Osteocyte (in vitro differentiated cells): ENCODE results near the gene RAP1GDS1. TPM values are rescaled to one million over a fixed set of nuclear protein-coding genes. Genes with fewer than 3 reads are reported as not detected.

Experiments used
- DNase-seq: peaks from one replicate; pipeline ENCODE4 v3.0.0; 2021; ENCODE audit warnings: mixed read lengths; ENCODE audit not compliant: unreplicated experiment; ENCODE audit errors: extremely low spot score
- H3K27ac Mint-ChIP-seq: one replicate; pipeline ENCODE4 v1.8.0; 2021; ENCODE audit warnings: mild to moderate bottlenecking, mixed read lengths; ENCODE audit not compliant: unreplicated experiment
- H3K27me3 Mint-ChIP-seq: one replicate; pipeline ENCODE4 v1.8.0; 2021; ENCODE audit warnings: mixed read lengths; ENCODE audit not compliant: unreplicated experiment
- H3K36me3 Mint-ChIP-seq: one replicate; pipeline ENCODE4 v1.8.0; 2021; ENCODE audit warnings: mixed read lengths; ENCODE audit not compliant: unreplicated experiment
- H3K4me1 Mint-ChIP-seq: one replicate; pipeline ENCODE4 v1.8.0; 2021; ENCODE audit warnings: mixed read lengths; ENCODE audit not compliant: unreplicated experiment
- H3K4me3 Mint-ChIP-seq: one replicate; pipeline ENCODE4 v1.8.0; 2021; ENCODE audit warnings: mild to moderate bottlenecking, moderate library complexity, mixed read lengths; ENCODE audit not compliant: unreplicated experiment
- H3K9me3 Mint-ChIP-seq: one replicate; pipeline ENCODE4 v1.8.0; 2021; ENCODE audit warnings: mixed read lengths; ENCODE audit not compliant: unreplicated experiment
- total RNA-seq: library from RNA; stranded (reverse); gene quantifications from 2 replicates; pipeline ENCODE4 v1.2.1, GENCODE V29; 2021
- TF ChIP-seq, protein P1 (sequence below): fragments of 200-600 bp; sonication (generic); IDR thresholded peaks from 2 replicates; pipeline ENCODE4 v1.5.0; 2021; ENCODE audit warnings: antibody characterized with exemption, mild to moderate bottlenecking, moderate library complexity

Gene RAP1GDS1
- total RNA-seq, 1 donor from 2014 or later: 47.6 TPM

DNA sequence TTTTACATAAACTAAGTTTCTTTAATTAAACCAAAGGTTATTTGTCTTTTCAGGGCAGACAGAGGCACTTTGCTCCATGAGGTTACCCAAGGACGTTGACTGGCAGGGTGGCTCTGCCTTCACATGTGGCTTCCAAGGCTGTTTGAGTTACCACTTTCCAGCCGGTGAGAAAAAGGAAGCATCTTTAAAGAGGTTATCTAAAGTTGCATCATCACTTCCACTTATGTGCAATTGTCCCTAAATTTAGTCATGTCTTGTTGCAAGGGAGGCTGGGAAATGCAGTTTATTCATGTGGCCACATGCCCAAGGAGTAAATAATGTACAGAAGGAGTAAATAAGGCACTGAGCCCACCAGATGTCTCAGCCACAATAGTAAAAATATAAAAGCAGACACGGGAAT is 29.0 kb upstream of the RAP1GDS1 start:
- Mint-ChIP-seq H3K4me1 (no peaks in the 10 kb centered on the region), H3K36me3 (no peaks in the 10 kb centered on the region), H3K27ac (no peak overlapping the region), H3K4me3 (no peak overlapping the region), H3K27me3 (peaks cover 6% of the 10 kb centered on the region), H3K9me3 (no peaks in the 10 kb centered on the region)
- TF ChIP-seq, protein P1, sequence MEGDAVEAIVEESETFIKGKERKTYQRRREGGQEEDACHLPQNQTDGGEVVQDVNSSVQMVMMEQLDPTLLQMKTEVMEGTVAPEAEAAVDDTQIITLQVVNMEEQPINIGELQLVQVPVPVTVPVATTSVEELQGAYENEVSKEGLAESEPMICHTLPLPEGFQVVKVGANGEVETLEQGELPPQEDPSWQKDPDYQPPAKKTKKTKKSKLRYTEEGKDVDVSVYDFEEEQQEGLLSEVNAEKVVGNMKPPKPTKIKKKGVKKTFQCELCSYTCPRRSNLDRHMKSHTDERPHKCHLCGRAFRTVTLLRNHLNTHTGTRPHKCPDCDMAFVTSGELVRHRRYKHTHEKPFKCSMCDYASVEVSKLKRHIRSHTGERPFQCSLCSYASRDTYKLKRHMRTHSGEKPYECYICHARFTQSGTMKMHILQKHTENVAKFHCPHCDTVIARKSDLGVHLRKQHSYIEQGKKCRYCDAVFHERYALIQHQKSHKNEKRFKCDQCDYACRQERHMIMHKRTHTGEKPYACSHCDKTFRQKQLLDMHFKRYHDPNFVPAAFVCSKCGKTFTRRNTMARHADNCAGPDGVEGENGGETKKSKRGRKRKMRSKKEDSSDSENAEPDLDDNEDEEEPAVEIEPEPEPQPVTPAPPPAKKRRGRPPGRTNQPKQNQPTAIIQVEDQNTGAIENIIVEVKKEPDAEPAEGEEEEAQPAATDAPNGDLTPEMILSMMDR: no peak
- DNase-seq: no peak

DNA sequence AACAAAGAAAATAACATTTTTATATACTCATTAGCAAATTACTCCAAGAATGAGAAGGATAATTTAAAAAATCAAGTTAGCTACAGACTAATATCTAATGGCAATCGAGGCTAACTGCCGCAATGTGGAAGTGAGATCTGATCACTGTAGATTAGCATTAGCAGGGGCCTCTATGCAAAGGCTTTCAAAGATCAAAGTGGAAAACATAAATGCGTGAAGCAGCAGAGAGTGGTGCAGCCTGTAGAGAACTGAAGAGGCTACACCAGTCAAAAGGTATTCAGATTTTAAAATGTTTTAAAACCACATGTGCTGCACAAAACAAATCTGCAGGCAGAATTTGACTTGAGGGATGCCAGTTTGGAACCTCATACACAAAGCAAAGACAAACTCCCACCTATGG is 24.0 kb upstream of the RAP1GDS1 start:
- Mint-ChIP-seq H3K36me3 (no peaks in the 10 kb centered on the region), H3K4me1 (no peaks in the 10 kb centered on the region), H3K27ac (no peak overlapping the region), H3K9me3 (no peaks in the 10 kb centered on the region), H3K27me3 (peaks cover 37% of the 10 kb centered on the region), H3K4me3 (no peak overlapping the region)
- TF ChIP-seq, protein P1: no peak
- DNase-seq: no peak

DNA sequence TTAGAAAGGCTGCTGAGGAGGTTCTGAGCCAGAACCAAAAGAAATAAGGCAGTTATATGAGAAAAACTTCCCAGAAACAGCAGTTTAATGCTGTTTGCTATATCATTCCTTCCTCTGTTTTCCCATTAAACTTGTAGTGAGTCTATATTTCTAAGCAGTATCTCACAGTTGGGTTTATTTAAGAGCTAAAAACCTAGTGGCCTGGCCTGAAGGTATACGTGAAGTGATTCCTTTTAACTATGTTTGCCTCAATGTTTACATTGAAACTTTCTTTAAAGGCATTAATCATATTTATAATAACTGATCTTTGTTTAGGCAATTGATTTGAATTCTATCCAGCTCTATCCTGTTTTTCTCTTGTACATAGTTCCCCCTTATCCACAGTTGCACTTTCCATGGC is 19.1 kb upstream of the RAP1GDS1 start:
- no peak for DNase-seq
- TF ChIP-seq, protein P1: no peak
- H3K27ac Mint-ChIP-seq: no peak overlapping the region
- no peaks in the 10 kb centered on the region for H3K36me3 Mint-ChIP-seq
- no peaks in the 10 kb centered on the region for H3K4me1 Mint-ChIP-seq
- peaks cover 35% of the 10 kb centered on the region for H3K27me3 Mint-ChIP-seq
- H3K4me3 Mint-ChIP-seq: no peak overlapping the region
- H3K9me3 Mint-ChIP-seq: no peaks in the 10 kb centered on the region

DNA sequence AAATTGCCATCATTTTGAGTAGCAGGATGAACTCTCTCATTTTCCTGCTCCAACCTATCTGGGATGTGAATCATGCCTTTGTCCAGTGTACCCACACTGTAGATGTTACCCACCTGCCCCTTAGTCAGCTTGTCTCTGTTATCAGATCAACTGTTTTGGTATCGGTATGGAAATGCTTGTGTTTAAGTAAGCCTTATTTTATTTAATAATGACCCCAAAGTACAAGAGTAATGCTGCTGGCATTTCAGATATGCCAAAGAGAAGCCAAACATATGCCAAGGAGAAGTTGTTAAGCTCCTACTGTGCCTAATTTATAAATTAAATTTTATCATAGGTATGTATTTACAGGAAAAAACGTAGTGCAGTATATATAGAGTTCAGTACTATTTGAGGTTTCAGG is 18.6 kb upstream of the RAP1GDS1 start:
- TF ChIP-seq, protein P1: no peak
- Mint-ChIP-seq H3K4me1 (no peaks in the 10 kb centered on the region), H3K27me3 (peaks cover 34% of the 10 kb centered on the region), H3K9me3 (no peaks in the 10 kb centered on the region), H3K36me3 (no peaks in the 10 kb centered on the region), H3K27ac (no peak overlapping the region), H3K4me3 (no peak overlapping the region)
- DNase-seq: no peak

DNA sequence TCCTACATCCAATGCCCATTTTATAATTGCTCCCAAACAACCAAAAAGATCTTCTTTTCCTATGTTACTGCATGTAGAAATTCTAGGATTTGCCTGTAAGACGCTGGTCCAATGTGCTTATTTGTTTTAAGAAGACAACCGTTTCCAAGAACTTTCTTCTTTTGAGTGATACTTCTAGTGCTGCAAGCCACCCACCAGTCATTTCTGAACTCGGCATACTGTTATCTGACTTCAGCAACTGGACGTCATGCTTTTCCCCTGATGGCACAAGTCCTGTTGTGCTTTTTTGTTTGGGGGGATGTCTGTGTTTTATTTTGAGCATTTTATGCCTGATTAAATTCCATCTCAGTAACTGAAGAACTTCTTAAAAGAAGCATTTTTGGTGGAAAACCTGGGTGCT is 16.0 kb upstream of the RAP1GDS1 start:
- TF ChIP-seq, protein P1: no peak
- peaks cover 10% of the 10 kb centered on the region for H3K27me3 Mint-ChIP-seq
- no peaks in the 10 kb centered on the region for H3K9me3 Mint-ChIP-seq
- no peak overlapping the region for H3K4me3 Mint-ChIP-seq
- no peak for DNase-seq
- H3K4me1 Mint-ChIP-seq: no peaks in the 10 kb centered on the region
- no peaks in the 10 kb centered on the region for H3K36me3 Mint-ChIP-seq
- no peak overlapping the region for H3K27ac Mint-ChIP-seq
